HUDEP-2 (cell line): ENCODE measurements around the gene SSTR3.

Experiments used
- DNase-seq, 76 experiments: peaks; one replicate each; lab custom pipeline; 2025; ENCODE audit not compliant: unreplicated experiment in 76 of 76; lab: John Stamatoyannopoulos, UW

SSTR3 gene

DNA sequence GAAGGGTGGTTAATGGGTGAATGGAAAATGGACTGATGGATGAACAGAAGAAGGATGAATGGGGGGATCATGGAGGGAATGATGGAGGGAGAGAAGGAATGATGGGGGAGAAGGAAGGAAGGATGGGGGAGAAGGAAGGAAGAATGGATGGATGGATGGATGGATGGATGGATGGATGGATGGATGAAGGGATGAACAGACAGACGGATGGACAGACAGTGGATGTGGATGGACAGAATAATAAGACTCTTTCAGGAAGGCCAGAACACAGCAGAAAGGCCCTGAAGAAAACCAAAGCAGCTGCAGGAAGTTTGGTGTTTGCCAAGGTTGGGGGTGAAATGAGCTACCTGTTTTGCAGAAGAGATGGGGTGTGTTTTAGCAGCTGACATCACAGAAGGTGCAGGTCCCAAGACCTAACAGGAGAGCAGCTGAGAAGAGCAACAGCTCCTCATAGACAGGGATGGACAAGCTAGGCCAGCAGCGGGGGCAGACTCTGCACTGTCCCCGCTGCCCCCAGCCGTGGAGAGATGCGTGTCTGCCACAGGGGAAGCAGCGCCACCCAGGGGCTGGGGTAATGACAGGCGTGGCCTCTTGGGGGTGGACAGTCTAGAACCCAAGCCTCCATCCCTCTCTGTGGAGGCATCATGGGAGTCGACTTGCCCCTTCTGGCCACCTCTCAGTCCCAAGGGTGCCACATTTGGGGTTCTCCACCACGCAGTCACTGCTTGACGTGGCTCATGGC is 42.2 kb downstream of the SSTR3 start:
- DNase-seq, result peak in 1 of 76 experiments; percentile 9

DNA sequence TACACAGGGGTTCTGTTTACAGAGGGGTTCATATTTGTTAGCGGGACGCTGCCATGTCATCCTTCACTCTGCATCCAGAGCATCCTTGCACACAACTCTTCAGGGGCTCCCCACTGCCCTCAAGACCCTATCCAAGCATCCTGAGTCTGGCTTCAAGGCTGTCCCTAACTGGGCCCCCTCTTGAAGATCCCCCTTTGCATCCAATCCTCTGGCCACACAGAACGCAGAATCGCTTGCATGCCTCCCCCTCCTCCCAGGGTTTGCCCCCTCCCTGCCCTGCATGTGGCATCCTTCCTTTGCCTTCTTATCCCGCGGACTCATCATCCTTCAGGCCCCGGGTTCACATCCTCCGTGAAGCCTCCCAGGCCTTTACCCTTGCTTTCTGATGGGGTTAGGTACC is 42.9 kb downstream of the SSTR3 start:
- DNase-seq, result no peak

GRCh38 chr22:37167981-37168647 is 44.2 kb downstream of the SSTR3 start:
- DNase-seq, result no peak

DNA sequence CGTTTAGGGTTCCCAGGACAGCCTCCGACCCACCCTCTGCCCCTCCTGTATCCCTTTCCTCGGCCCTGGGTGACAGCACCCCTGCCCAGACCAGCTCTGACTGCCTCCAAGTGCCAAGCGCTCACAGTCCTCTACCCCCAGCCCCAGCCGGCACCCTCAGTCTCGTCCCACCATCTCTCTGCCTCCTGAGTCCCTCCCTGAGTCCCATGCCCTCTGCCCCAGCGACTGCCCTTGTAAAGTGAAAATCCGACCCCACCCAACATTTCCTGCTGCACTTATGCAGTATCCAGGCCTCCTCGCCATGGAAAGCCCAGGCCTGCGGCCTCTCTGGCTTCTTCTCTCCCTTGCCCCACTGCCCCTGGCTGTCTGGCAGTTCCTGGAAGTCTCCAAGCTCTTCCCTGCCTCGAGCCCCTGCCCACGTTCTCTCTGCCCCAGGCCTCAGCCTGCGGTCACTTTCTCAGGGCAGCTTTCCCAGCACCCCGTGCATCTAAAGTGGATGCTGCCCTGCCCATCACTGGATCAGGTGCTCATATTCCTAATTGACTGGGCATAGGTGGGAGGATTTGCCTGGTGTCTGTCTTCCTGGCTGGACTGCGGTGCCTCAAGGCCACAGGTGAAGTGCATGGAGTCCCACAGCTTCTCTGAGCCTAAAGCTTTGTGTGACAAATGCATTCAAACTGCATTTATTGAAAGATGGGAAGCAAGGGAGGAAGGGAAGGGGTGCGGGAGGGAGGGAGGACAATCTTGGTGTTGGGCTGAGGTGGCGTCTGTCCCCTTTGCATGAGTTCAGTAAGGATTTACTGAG is 44.9 kb downstream of the SSTR3 start:
- no peak for DNase-seq

- peak in 63 of 76 experiments; percentile 9 to 79 (median 53) for DNase-seq
Measured at GRCh38 chr22:37166675-37167066, 45.6 kb downstream of the SSTR3 start.

DNA sequence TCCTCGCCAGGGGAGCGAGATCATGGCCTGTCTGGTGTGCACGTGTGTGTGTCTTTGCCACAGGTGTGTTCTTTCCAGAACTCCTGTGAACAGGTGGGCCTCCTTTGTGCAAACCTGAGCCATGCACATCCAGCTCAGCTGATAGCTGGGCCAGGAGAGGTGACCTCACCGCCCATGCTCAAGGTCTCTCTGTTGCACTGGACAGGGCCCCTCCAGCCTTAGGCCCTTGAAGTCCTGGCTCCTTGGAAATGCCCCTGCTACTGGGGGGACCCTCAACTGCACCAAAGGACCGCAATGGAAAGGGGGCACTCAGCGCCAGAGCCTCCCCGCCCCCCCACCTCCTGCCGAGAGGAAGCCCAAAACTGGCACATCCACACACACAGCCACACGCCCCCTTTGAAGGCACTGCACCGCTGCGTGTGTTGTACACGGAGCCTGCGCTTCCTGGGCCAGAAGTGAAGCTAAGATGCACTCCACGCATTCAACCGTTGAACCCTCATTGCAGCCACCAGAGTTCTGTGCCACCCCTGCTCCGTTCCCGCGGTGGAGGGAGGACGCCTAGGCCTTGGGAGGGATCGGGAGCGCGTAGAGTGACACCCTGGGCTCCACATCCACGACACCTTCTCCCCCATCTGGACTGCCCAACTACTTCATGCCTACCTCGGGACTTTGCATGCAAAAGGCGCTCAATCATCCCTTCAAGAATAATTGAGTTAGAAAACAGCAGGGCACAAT is 46.2 kb downstream of the SSTR3 start:
- no peak for DNase-seq

DNA sequence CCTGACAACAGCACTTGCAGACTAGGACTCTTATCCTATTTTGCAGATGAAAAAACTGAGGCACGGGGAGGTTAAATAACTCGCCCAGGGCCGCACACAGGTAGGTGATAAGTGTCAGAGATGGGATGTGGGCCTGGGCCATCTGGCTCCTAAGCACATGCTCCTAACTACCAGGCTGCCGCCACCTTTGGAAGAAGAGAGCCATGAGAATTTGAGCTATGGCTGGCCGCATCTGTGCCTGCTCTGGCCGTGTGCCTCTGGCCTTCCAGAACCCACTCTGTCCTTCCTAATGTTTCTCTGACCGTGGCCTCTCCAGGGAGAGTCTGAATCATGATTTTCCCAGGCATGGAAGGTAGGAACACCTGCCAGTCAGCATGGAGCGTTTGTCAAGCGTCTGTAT is 47.2 kb downstream of the SSTR3 start:
- no peak for DNase-seq

DNA sequence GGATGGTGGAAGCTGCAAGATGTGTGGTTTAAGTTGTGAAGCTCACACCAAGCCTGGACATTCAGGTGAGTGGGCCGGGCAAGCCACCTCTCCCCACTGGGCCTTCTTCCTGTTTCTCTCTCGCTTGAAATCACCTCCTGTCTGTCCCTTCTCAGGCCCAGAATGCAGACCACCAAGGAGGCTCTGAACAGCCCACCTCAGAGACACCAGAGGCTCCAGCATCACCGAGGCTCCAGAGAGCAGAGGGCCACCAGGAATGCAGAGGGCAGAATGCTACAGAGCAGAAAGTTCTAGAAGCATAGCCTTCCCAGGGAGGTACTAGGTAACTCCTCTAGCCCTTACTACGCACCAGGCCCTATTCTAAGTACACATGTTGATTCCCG is 47.8 kb downstream of the SSTR3 start:
- DNase-seq, result no peak

DNA sequence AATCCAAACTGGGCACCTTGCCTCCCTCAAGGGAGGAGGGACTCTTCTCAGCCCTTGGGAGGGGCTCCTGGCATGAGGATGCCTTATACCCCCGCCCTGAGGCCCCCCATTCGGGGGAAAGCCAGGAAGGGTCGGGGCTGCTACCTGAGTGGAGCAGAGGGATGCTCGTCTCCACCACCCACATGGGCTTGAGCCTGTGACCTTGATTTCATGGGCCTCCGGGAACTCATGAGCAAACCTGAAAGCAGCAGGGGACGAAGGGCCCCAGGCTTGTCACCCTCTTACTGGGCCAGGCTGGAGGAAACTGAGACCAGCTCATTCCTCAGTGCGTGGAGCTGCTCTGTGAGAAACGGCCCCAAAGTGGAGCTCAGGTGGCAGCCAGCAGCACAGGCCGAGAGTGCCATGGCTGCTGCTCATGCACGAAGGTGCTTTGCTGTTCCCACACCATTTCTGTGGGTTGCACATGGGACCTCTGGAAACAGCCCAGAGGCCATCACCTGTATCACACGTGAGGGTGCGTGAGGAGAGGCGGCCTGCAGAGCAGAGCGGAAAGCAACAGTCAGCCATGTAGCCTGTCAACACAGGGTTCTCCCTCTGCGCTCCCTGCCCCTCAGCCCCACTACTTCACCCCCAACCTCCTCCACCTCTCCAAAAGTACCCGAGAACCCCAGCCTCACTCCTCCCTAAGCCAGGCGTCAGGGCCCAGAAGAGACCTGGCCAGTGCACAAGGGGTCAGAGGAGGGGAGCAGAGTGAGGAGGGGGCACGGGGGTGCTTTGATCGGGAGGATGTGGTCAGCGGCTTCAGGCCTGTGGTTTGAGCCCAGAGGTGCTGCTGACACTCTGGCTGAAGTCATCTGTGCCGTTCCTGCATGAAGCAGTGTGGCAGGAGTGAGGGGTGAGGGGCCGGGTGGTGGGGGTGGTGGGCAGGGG is 48.4 kb downstream of the SSTR3 start:
- no peak for DNase-seq

DNA sequence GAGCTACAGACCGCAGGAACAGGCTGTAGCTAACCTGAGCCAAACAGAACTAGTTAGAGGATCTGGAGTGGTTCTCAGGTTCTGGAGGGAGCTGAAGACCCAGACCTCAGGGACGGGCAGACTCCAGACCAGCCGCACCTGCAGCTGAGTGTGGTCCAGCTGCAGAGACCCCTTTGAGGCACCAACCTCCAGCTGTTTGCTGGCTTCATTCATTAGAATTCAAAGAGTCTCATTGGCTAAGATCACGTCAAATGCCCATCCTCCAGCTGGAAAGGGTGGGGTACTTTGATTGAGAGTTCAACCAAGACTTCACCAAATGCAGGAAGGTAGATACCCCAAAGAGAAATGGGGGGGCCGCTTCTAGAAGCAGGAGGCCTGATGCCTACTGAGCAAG is 49.2 kb downstream of the SSTR3 start:
- DNase-seq, result no peak

GRCh38 chr22:37162221-37163095 is 49.8 kb downstream of the SSTR3 start:
- DNase-seq, result peak in 1 of 76 experiments; percentile 5

- no peak for DNase-seq
Measured at GRCh38 chr22:37161443-37161842, 50.8 kb downstream of the SSTR3 start.

- peak in 2 of 76 experiments; percentile 6 to 20 for DNase-seq
Measured at GRCh38 chr22:37160027-37160426, 52.2 kb downstream of the SSTR3 start.

GRCh38 chr22:37158963-37159290 is 53.4 kb downstream of the SSTR3 start:
- DNase-seq, result no peak

DNA sequence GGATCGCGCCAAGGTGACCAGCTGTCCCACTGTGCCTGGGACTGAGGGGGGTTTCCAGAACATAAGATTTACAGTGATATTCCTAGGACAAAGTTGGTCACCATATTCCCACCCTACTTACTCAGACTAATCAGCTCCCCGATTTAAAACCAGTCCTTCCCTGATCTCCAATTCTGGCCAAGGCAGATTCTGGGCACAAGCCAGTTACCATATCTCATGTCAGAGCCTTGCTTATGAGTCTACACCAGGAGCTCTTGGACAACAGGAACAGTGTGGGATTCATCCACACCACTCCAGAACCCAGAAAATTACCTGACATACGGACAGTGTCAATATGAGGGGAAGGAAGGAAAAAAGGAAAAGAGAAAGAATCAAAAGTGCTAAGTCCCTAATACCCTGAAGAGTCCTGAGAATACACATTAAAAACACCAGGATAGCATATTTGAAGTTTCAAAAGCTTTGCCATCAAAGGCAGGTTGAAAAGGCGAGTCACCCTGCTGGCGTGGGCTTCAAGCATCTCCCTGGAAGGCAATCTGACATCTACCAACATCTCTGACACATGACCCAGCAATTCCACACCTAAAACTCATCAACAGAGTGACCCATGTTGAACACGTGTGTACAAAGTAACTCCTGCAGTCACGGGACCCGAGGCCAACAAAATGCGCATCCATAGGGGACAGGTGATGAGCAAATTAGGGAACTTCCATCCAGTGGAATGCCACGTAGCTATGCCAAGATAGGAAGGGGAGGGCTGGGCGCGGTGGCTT is 54.6 kb downstream of the SSTR3 start:
- DNase-seq, result no peak

GRCh38 chr22:37156686-37157435 is 55.4 kb downstream of the SSTR3 start:
- no peak for DNase-seq

DNA sequence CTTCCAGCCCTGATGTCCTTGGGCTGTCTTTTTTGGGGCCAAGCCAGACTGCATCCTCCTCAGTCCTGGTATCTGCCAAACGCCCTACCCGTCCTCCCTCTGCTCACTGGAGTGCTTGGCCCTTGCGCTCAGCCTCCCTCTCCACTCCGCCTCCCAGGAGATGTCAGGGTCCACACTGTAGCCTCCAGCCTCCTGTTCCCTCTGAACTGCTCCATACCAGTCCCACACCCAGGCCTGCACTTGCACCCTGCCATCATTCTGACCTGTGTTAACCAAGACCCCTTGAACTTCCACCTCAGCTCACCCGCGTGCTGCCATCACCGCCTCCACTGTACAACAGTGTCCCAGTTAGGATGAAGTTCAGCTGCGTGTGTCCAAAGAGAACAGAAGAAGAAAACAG is 56.3 kb downstream of the SSTR3 start:
- DNase-seq, result no peak
